MM.1S (cell line): ENCODE data around the gene TIAM1.

ENCODE experiments used
- DNase-seq: peaks from one replicate; pipeline ENCODE4 v3.0.0-alpha.2; 2015
- H2AFZ ChIP-seq: fragments of 300-600 bp; sonication (generic); 2 replicates; pipeline ENCODE4 v1.6.0; 2016; ENCODE audit warnings: antibody characterized with exemption, low read length
- H3F3A ChIP-seq: fragments of 300-600 bp; sonication (generic); 2 replicates; pipeline ENCODE4 v1.6.1; 2016; ENCODE audit warnings: mild to moderate bottlenecking, antibody characterized with exemption, low read length, moderate library complexity, mixed read lengths; ENCODE audit not compliant: insufficient read depth
- H3K27ac ChIP-seq: fragments of 300-600 bp; sonication (generic); 2 replicates; pipeline ENCODE4 v1.5.1; 2016; ENCODE audit warnings: mild to moderate bottlenecking, low read length
- H3K27me3 ChIP-seq: fragments of 300-600 bp; sonication (generic); replicated peaks from 2 replicates; pipeline ENCODE4 v1.6.0; 2016; ENCODE audit warnings: low read length; ENCODE audit not compliant: insufficient read depth
- H3K36me3 ChIP-seq: fragments of 300-600 bp; sonication (generic); replicated peaks from 2 replicates; pipeline ENCODE4 v1.6.1; 2016; ENCODE audit warnings: mild to moderate bottlenecking, low read length, mixed read lengths; ENCODE audit not compliant: insufficient read depth
- H3K4me1 ChIP-seq: fragments of 300-600 bp; sonication (generic); 2 replicates; pipeline ENCODE4 v1.6.1; 2016; ENCODE audit warnings: low read length, mixed read lengths
- H3K4me2 ChIP-seq: fragments of 300-600 bp; sonication (generic); 2 replicates; pipeline ENCODE4 v1.6.0; 2016; ENCODE audit warnings: low read depth, low read length
- H3K4me3 ChIP-seq: fragments of 300-600 bp; sonication (generic); 2 replicates; pipeline ENCODE4 v1.5.1; 2016; ENCODE audit warnings: low read length, mixed read lengths
- H3K79me2 ChIP-seq: fragments of 300-600 bp; sonication (generic); 2 replicates; pipeline ENCODE4 v1.6.1; 2016; ENCODE audit warnings: mixed run types, low read length, mixed read lengths
- H3K9ac ChIP-seq: fragments of 300-600 bp; sonication (generic); 2 replicates; pipeline ENCODE4 v1.6.1; 2016; ENCODE audit warnings: low read length, mixed read lengths
- H3K9me2 ChIP-seq: fragments of 300-600 bp; sonication (generic); replicated peaks from 2 replicates; pipeline ENCODE4 v1.6.1; 2016; ENCODE audit warnings: mild to moderate bottlenecking, low read length, mixed read lengths; ENCODE audit not compliant: insufficient read depth
- H3K9me3 ChIP-seq: fragments of 300-600 bp; sonication (generic); replicated peaks from 2 replicates; pipeline ENCODE4 v1.6.1; 2016; ENCODE audit warnings: mild to moderate bottlenecking, low read length, mixed read lengths; ENCODE audit not compliant: insufficient read depth
- H4K20me1 ChIP-seq: fragments of 300-600 bp; sonication (generic); 2 replicates; pipeline ENCODE4 v1.6.1; 2016; ENCODE audit warnings: mild to moderate bottlenecking, low read length, moderate library complexity, mixed read lengths; ENCODE audit not compliant: insufficient read depth
- EZH2 ChIP-seq: fragments of 300-600 bp; sonication (generic); optimal IDR thresholded peaks from 2 replicates; pipeline ENCODE3; 2017; ENCODE audit warnings: low read depth, mild to moderate bottlenecking, antibody characterized with exemption, low read length, mixed read lengths
- EZH2phosphoT487 ChIP-seq: fragments of 300-600 bp; sonication (generic); IDR thresholded peaks from 2 replicates; pipeline ENCODE4 v1.6.1; 2018; ENCODE audit warnings: antibody characterized with exemption, low read length
- TF ChIP-seq, protein P1 (sequence below): fragments of 300-600 bp; sonication (generic); IDR thresholded peaks from 2 replicates; pipeline ENCODE4 v1.5.1; 2016; ENCODE audit warnings: antibody characterized with exemption, low read length, mixed read lengths

TIAM1 gene

DNA sequence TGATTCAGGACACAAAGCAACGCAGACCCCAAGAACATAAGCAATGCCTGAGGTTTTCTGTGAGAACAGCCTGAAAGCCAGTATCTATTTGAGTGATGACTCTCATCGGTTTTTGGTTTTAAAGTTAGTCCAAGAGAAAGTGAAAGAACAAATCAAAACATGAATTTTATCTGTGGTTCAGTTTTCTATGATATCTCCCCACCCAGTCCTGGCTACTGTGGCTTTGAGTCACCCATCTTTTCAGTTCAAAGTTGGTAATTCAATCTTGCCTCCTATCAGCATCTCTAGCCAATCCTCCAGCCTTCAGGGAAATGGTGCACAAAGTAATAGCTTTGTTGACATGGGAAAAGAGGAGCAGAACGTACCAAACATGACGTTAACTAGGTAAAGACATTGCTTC, 265.3 kb downstream of the TIAM1 start:
- H3K4me1 ChIP-seq, result no peaks in the 10 kb centered on the region
- no peak overlapping the region for H2AFZ ChIP-seq
- H3K9ac ChIP-seq, result no peak overlapping the region
- H3K27ac ChIP-seq, result no peak overlapping the region
- H3K4me3 ChIP-seq, result no peak overlapping the region
- no peaks in the 10 kb centered on the region for H3F3A ChIP-seq
- H3K4me2 ChIP-seq, result no peak overlapping the region
- no peaks in the 10 kb centered on the region for H3K27me3 ChIP-seq
- H3K79me2 ChIP-seq, result no peaks in the 10 kb centered on the region
- DNase-seq, result no peak
- no peaks in the 10 kb centered on the region for H3K36me3 ChIP-seq
- no peaks in the 10 kb centered on the region for H3K9me2 ChIP-seq
- H4K20me1 ChIP-seq, result no peaks in the 10 kb centered on the region
- TF ChIP-seq EZH2phosphoT487 (no peak), EZH2 (no peak)
- TF ChIP-seq, protein P1, sequence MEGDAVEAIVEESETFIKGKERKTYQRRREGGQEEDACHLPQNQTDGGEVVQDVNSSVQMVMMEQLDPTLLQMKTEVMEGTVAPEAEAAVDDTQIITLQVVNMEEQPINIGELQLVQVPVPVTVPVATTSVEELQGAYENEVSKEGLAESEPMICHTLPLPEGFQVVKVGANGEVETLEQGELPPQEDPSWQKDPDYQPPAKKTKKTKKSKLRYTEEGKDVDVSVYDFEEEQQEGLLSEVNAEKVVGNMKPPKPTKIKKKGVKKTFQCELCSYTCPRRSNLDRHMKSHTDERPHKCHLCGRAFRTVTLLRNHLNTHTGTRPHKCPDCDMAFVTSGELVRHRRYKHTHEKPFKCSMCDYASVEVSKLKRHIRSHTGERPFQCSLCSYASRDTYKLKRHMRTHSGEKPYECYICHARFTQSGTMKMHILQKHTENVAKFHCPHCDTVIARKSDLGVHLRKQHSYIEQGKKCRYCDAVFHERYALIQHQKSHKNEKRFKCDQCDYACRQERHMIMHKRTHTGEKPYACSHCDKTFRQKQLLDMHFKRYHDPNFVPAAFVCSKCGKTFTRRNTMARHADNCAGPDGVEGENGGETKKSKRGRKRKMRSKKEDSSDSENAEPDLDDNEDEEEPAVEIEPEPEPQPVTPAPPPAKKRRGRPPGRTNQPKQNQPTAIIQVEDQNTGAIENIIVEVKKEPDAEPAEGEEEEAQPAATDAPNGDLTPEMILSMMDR, result no peak
- no peaks in the 10 kb centered on the region for H3K9me3 ChIP-seq

DNA sequence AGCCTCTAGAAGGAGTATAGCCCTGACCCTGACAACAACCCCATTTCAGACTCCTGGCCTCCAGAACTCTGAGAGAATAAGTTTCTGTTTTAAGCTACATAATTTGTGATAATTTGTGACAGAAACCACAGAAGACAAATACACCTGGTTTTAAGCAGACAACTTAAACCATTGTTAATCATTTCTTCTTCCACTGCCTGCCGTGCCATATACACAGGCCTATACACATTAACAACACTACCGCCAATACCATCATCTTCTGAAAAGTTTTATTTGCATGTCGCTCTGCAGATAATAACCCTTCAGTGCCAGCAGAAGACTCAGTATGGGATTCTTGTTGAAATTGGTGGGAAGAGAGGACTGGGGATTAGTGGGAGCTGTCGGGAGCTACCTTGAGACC, 265.8 kb downstream of the TIAM1 start:
- DNase-seq, result no peak
- Histone ChIP-seq H3K4me1 (no peaks in the 10 kb centered on the region), H3K79me2 (no peaks in the 10 kb centered on the region), H3K9me3 (no peaks in the 10 kb centered on the region), H3K4me3 (no peak overlapping the region), H3K27me3 (no peaks in the 10 kb centered on the region), H3K9ac (no peak overlapping the region), H2AFZ (no peak overlapping the region), H3K36me3 (no peaks in the 10 kb centered on the region), H3K27ac (no peak overlapping the region), H3K9me2 (no peaks in the 10 kb centered on the region), H3K4me2 (no peak overlapping the region), H3F3A (no peaks in the 10 kb centered on the region), H4K20me1 (no peaks in the 10 kb centered on the region)
- TF ChIP-seq EZH2phosphoT487 (no peak), EZH2 (no peak)
- TF ChIP-seq, protein P1, result no peak

DNA sequence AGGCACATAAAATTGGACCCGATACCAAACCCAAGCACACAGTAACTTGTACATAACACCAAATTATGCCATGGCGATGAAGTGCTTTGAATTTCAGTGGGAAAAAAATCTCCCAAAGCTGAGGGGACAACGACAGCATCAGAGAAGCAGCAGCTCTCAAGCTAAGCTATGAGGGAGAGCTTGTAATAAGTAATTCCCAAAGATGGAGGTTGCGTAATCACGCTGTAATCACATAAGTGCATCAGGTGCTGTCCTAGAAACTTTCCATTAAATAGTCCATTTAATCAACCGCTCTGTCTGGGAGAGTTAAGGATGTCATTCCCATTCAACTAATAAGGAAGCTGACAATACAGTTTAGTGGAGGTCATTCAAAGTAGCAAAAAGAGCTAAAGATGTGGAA, 268.2 kb downstream of the TIAM1 start:
- no peaks in the 10 kb centered on the region for H3K27me3 ChIP-seq

More for the DNA sequence above, 268.2 kb downstream of the TIAM1 start:
- Histone ChIP-seq H2AFZ (no peak overlapping the region), H3K27ac (no peak overlapping the region), H3K9me3 (no peaks in the 10 kb centered on the region), H3K9ac (no peak overlapping the region), H3K4me3 (no peak overlapping the region), H3K79me2 (no peaks in the 10 kb centered on the region), H3F3A (no peaks in the 10 kb centered on the region), H4K20me1 (no peaks in the 10 kb centered on the region), H3K4me2 (no peak overlapping the region), H3K36me3 (no peaks in the 10 kb centered on the region), H3K4me1 (no peaks in the 10 kb centered on the region), H3K9me2 (no peaks in the 10 kb centered on the region)
- no peak for DNase-seq
- TF ChIP-seq, protein P1, result no peak
- TF ChIP-seq EZH2, result no peak
- TF ChIP-seq EZH2phosphoT487, result no peak
